ENCODE data around the gene CEP20.

- TF ChIP-seq, protein P1, sequence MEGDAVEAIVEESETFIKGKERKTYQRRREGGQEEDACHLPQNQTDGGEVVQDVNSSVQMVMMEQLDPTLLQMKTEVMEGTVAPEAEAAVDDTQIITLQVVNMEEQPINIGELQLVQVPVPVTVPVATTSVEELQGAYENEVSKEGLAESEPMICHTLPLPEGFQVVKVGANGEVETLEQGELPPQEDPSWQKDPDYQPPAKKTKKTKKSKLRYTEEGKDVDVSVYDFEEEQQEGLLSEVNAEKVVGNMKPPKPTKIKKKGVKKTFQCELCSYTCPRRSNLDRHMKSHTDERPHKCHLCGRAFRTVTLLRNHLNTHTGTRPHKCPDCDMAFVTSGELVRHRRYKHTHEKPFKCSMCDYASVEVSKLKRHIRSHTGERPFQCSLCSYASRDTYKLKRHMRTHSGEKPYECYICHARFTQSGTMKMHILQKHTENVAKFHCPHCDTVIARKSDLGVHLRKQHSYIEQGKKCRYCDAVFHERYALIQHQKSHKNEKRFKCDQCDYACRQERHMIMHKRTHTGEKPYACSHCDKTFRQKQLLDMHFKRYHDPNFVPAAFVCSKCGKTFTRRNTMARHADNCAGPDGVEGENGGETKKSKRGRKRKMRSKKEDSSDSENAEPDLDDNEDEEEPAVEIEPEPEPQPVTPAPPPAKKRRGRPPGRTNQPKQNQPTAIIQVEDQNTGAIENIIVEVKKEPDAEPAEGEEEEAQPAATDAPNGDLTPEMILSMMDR (IDR thresholded peaks at IDR 0.05), result peak in 3 of 4 experiments; percentile 29 to 71 (median 55)
- no peak for TF ChIP-seq EP300 (IDR thresholded peaks at IDR 0.05)
- peak; percentile 46 to 62 for TF ChIP-seq POLR2A (IDR thresholded peaks at IDR 0.05)
- TF ChIP-seq POLR2AphosphoS5 (IDR thresholded peaks at IDR 0.05), result peak; percentile 39
Measured at GRCh38 chr16:15888072-15888976, at the start of gene CEP20.

Measured in gastroesophageal sphincter (tissue), 3 donors.